Activated T-helper 17 cell treated with anti-CD3 and anti-CD28 coated beads, Interleukin-2, amount 50 U/mL, for 72 hours (primary cell): ENCODE measurements around the gene TGOLN2. TPM values are rescaled to one million over a fixed set of nuclear protein-coding genes. Genes with fewer than 3 reads are reported as not detected.
"Not testable (repeated sequence)": the region's sequence is repeated elsewhere in the genome, so short reads cannot be mapped to it uniquely, and the experiment has no call there.

Experiments used
- ATAC-seq: fragments of 150-1000 bp; cut with Tn5 transposase; replicated peaks from 2 replicates; pipeline ENCODE4 v1.10.0; 2021; ENCODE audit warnings: mild to moderate bottlenecking, moderate library complexity
- H3K27ac Mint-ChIP-seq: one replicate; pipeline ENCODE4 v1.8.0; 2022; ENCODE audit warnings: mixed read lengths
- H3K27me3 Mint-ChIP-seq: one replicate; pipeline ENCODE4 v1.8.0; 2022; ENCODE audit warnings: mixed read lengths
- H3K36me3 Mint-ChIP-seq: one replicate; pipeline ENCODE4 v1.8.0; 2022; ENCODE audit warnings: low read depth, mild to moderate bottlenecking, mixed read lengths
- H3K4me1 Mint-ChIP-seq: one replicate; pipeline ENCODE4 v1.8.0; 2022; ENCODE audit warnings: mixed read lengths
- H3K4me3 Mint-ChIP-seq: one replicate; pipeline ENCODE4 v1.8.0; 2022; ENCODE audit warnings: mild to moderate bottlenecking, mixed read lengths
- H3K9me3 Mint-ChIP-seq: one replicate; pipeline ENCODE4 v1.8.0; 2022; ENCODE audit warnings: mixed read lengths
- total RNA-seq, 2 donors: library from RNA; stranded (reverse); gene quantifications; one replicate each; pipeline ENCODE4 v1.2.3, GENCODE V29; 2022

Gene TGOLN2
- total RNA-seq, 2 donors from 2014 or later, result 109 to 139 TPM

DNA sequence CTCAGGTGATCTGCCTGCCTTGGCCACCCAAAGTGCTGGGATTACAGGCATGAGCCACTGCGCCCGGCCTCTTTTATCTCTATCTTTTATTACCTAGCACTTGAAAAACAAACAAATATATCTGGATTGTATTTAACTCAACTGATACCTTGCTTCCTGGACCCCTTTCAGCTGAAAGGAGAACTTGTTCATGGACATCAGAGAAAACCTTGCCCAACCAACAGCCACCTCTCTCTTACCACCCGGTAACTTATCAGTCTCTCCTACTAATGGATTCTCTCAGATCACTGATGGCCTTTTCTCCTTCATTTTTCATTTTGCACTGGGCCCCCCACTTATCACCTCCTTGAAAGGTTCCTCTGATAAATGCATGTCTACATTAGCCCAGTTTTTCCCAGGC lies 19.8 kb upstream of the TGOLN2 start:
- no peaks in the 10 kb centered on the region for H3K9me3 Mint-ChIP-seq
- peaks cover 80% of the 10 kb centered on the region for H3K36me3 Mint-ChIP-seq
- H3K27ac Mint-ChIP-seq, result no peak overlapping the region
- no peaks in the 10 kb centered on the region for H3K4me1 Mint-ChIP-seq
- ATAC-seq, result no peak
- no peaks in the 10 kb centered on the region for H3K27me3 Mint-ChIP-seq
- H3K4me3 Mint-ChIP-seq, result no peak overlapping the region

DNA sequence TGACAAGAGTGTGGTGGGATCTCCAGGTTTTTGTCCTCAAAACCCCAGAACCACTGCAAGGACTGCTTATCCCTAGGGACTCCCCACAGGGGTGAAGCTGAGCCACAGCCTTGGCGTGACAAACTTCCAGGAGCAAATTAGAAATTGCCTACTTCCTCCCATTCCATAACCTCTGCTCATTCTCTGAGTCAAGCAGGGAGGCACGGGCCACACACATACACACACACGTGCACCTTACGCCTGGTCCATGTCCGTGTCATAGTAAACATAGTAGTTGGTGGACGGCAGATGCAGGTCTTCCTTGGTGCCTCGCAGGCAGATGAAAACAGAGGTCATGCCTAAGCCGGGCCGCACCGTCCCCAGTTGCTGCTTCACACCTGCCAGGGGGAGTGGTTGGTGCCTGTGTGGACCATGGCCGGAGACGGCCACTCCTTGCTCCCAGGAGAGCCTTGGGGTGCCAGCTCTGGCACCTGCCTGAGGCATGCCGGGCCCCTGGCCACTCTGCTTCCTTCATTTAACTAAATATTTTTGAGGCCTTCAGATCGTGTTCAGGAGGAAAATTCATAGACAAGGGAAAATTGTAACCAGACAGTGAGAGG lies 16.7 kb upstream of the TGOLN2 start:
- Mint-ChIP-seq H3K4me3 (no peak overlapping the region), H3K4me1 (no peaks in the 10 kb centered on the region), H3K36me3 (peaks cover 60% of the 10 kb centered on the region), H3K27me3 (no peaks in the 10 kb centered on the region), H3K27ac (no peak overlapping the region), H3K9me3 (no peaks in the 10 kb centered on the region)
- no peak for ATAC-seq

DNA sequence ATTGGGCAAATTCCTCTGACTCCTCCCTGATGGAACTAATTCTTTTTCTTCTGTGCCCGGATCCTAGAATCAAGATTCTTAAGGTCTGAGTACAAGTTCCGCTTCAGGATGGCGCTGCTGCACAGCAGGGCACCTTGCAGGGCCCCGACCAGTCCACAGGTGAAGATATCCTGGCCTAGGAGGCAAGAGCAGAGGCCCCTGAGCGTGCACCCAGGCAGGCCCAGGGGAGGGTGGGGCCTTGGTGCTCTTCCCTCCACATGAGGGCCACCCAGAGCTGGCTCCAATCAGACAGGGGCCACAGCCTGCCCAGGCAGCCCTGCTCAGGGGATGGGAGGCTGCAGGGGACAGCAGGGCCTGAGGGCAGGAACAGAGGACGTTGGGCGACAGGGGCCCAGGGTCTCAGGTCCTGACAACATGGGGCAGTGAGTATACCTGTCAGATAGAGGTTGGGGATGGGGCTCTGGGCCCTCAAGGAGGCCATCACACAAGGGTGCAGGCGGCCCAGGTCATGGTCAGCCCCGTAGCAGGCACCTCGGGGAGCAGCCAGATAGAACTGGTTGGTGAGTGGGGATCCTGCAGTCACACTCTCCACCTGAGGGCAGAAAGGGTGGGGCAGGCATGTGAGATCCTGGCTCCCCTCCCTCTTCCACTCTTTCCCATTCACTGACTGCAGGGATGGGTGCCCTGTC lies 15.6 kb upstream of the TGOLN2 start:
- peaks cover 49% of the 10 kb centered on the region for H3K36me3 Mint-ChIP-seq
- H3K4me1 Mint-ChIP-seq, ATAC-seq, H3K9me3 Mint-ChIP-seq, H3K4me3 Mint-ChIP-seq, H3K27ac Mint-ChIP-seq, H3K27me3 Mint-ChIP-seq: not testable (repeated sequence)

DNA sequence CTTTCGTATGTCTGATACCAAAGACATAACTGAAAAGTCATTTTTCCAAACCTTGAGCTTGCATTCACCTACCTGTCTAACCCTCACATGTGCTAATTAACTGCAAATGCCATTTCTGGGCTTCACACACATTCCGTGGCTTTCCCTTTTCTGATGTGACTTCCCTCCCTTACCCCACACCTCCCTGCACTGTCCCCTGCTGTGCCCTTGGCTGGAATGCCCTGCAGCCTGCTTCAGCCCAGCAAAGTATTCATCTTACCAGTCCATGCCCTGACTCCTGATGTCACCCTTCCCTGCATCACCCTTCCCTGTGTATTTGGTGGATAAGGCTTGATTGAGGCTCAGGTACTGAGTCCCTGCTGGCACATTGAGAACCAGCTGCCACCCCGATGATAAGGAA lies 14.4 kb upstream of the TGOLN2 start:
- peaks cover 37% of the 10 kb centered on the region for H3K36me3 Mint-ChIP-seq
- no peaks in the 10 kb centered on the region for H3K27me3 Mint-ChIP-seq
- H3K9me3 Mint-ChIP-seq, result no peaks in the 10 kb centered on the region
- no peak overlapping the region for H3K27ac Mint-ChIP-seq
- no peaks in the 10 kb centered on the region for H3K4me1 Mint-ChIP-seq
- no peak for ATAC-seq
- no peak overlapping the region for H3K4me3 Mint-ChIP-seq

DNA sequence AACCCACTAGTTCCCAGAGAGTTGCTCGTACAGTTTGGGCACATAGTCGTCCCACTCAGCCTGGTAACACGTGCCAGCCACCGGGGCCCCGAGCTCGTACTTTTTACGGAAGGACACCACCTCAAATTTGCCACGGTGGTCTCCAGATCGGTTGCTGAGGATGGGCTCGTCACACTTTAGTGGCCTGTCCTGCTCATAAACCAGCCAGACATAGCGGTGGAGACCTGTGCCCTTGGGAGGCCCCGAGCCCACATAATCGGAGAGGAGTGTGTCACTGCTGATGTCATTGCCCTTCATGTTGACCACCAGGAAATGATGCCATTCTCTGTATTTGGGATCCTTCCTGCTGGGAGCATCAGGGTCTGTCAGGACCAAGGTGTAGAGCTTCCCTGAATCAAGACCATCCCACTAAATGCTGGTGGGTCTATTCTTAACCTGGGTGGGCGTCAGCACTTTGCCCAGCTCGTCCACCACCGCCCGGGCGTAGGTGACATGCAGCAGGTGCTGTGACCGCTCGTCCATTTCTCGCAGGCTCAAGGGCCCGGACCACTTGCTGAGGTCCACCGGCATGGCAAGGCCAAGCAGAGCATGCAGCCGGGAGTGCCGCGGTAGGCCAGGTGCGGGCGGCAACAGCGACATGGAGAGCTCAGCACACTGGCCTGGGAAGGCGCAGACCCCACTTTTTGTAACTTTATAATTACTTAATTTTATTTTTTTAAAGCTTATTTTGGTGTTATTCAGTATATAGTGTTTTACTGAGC lies 13.7 kb upstream of the TGOLN2 start:
- Mint-ChIP-seq H3K9me3 (no peaks in the 10 kb centered on the region), H3K27me3 (no peaks in the 10 kb centered on the region), H3K36me3 (peaks cover 30% of the 10 kb centered on the region), H3K4me3 (no peak overlapping the region), H3K27ac (no peak overlapping the region), H3K4me1 (no peaks in the 10 kb centered on the region)
- ATAC-seq, result no peak

DNA sequence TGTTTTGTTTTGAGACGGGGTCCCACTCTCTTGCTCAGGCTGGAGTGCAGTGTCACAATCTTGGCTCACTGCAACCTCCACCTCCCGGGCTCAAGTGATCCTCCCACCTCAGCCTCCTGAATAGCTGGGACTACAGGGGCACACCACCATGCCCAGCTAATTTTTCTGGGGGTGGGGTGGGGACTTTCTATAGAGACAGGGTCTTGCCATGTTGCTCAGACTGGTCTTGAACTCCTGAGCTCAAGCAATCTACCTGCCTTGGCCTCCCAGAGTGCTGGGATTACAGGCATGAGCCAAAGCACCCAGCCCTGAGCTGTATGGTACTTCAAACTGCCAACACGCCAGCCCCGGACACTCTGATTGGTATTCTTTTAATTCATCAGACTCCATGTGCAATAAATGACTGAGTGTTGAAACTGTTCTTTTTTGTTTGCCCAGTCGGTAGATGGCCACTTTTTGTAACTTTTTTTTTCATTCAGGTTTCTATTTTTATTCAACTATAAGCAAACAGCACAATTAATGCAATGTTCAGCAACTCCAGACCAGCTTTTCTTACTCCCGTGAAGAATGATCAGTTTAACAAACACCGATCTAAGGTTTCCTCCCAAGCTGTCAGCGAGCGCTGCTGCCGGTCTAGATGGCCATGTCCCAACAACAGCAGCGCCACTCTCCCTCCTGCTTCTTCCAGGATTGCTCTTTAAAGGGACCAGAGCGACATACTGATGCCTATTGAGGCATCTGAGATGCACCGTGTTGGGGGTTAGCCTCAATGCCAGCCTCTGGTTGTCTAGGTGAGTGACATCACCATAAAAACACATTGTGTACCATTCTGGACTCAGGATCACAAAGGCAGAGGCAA lies 12.5 kb upstream of the TGOLN2 start:
- Mint-ChIP-seq H3K27me3 (no peaks in the 10 kb centered on the region), H3K27ac (no peak overlapping the region), H3K9me3 (no peaks in the 10 kb centered on the region), H3K4me3 (no peak overlapping the region), H3K4me1 (no peaks in the 10 kb centered on the region), H3K36me3 (peaks cover 23% of the 10 kb centered on the region)
- no peak for ATAC-seq

DNA sequence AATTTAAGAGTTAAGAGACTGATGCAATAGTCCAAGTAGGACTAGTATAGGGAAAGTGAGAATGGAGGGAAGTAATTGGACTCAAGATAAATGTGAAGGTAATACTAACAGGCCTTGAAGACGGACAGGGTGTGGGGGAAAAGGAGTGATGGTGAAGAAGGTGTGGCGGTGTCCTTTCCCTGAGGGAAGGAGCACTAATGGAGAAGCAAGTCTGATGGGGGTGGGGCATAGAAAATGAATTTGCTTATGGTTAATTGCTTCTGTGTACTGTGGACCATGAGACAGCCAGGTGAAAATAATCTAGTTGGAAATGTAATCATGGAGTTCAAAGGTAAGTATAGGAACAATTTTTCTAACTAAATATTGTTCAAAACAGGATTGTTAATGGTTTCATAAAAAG lies 7.1 kb upstream of the TGOLN2 start:
- no peaks in the 10 kb centered on the region for H3K9me3 Mint-ChIP-seq
- no peak for ATAC-seq
- no peak overlapping the region for H3K4me3 Mint-ChIP-seq
- H3K27ac Mint-ChIP-seq, result no peak overlapping the region
- peaks cover 4% of the 10 kb centered on the region for H3K4me1 Mint-ChIP-seq
- H3K36me3 Mint-ChIP-seq, result no peaks in the 10 kb centered on the region
- H3K27me3 Mint-ChIP-seq, result no peaks in the 10 kb centered on the region

DNA sequence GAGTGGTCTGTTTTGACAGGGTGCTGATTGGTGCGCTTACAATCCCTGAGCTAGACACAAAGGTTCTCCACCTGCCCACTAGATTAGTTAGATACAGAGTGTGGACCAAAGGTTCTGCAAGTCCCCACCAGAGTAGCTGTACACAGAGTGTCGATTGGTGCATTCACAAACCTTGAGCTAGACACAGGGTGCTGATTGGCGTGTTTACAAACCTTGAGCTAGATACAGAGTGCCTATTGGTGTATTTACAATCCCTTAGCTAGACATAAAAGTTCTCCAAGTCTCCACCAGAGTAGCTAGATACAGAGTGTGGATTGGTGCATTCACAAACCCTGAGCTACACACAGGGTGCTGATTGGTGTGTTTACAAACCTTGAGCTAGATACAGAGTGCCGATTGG lies 6.1 kb upstream of the TGOLN2 start:
- H3K4me3 Mint-ChIP-seq, H3K27me3 Mint-ChIP-seq, ATAC-seq, H3K9me3 Mint-ChIP-seq, H3K27ac Mint-ChIP-seq, H3K36me3 Mint-ChIP-seq, H3K4me1 Mint-ChIP-seq: not testable (repeated sequence)

DNA sequence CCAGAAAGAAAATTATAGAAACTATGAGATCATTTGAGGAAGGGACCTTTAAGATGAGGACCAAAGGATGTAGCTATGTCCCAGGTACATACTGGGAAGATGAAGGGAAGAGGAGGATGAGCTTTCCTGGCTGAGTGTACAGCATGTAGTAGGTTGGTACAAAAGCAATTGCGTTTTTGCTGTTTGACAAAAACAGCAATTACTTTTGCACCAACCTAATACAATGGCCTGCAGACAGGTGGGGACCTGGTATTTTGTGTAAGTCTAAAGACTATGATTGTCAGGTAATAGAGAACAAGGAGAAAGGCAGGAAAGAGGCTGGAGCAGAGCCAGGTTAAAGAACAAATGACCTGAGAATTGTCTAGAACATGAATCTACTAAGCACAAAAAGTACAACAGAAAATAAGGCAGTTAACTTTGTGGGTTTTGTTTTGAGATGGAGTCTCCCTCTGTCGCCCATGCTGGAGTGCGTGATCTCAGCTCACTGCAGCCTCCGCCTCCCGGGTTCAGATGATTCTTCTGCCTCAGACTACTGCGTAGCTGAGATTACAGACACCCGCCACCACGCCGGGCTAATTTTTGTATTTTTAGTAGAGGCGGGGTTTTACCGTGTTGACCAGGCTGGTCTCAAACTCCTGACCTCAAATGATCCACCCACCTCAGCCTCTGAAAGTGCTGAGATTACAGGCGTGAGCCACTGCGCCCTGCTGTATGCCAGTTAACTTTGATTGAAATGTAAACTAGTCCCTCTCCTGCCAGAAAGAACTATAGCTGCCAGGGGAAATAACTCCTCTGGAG lies 3.2 kb upstream of the TGOLN2 start:
- Mint-ChIP-seq H3K9me3 (no peaks in the 10 kb centered on the region), H3K27me3 (no peaks in the 10 kb centered on the region), H3K4me1 (peaks cover 10% of the 10 kb centered on the region), H3K36me3 (peaks cover 29% of the 10 kb centered on the region), H3K27ac (peak overlapping the region; percentile 32), H3K4me3 (peak overlapping the region; percentile 38)
- peak; percentile 32 for ATAC-seq

DNA sequence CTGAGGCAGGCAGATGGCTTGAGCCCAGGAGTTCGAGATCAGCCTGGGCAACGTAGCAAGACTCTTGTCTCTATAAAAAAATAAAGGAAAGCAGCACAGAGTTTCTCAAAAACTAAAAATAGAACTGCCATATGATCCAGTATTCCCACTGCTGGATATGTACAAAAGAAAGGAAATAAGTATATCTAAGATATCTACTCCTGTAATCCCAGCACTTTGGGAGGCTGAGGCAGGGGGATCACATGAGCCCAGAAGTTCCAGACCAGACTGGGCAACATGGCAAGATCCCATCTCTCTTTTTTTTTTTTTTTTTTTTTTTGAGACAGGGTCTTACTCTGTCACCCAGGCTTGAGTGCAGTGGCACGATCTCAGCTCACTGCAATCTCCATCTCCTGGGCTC lies 1.9 kb upstream of the TGOLN2 start:
- ATAC-seq, H3K27me3 Mint-ChIP-seq, H3K9me3 Mint-ChIP-seq: not testable (repeated sequence)
- Mint-ChIP-seq H3K27ac (peak overlapping the region; percentile 99), H3K4me3 (peak overlapping the region; percentile 97), H3K4me1 (peaks cover 17% of the 10 kb centered on the region), H3K36me3 (peaks cover 43% of the 10 kb centered on the region)

DNA sequence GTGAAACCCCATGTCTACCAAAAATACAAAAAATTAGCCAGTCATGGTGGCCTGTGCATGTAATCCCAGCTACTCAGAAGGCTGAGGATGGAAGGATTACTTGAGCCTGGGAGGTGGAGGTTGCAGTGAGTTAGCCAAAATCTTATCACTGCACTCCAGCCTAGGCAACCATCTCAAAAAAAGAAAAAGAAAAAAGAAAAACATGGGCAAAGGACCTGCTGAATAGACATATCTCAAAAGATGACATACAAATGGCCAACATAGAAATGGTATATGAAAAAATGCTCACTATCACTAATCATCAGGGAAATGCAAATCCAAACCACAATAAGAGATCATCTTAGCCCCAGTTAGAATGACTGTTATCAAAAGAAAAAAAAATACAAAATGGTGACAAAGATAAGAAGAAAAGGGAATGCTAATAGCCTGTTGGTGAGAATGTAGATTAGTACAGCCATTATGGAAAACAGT lies 1.4 kb upstream of the TGOLN2 start:
- H3K4me3 Mint-ChIP-seq, result peak overlapping the region; percentile 97
- peaks cover 47% of the 10 kb centered on the region for H3K36me3 Mint-ChIP-seq
- H3K9me3 Mint-ChIP-seq, result no peaks in the 10 kb centered on the region
- peak overlapping the region; percentile 99 for H3K27ac Mint-ChIP-seq
- no peaks in the 10 kb centered on the region for H3K27me3 Mint-ChIP-seq
- ATAC-seq, result no peak
- H3K4me1 Mint-ChIP-seq, result peaks cover 18% of the 10 kb centered on the region

DNA sequence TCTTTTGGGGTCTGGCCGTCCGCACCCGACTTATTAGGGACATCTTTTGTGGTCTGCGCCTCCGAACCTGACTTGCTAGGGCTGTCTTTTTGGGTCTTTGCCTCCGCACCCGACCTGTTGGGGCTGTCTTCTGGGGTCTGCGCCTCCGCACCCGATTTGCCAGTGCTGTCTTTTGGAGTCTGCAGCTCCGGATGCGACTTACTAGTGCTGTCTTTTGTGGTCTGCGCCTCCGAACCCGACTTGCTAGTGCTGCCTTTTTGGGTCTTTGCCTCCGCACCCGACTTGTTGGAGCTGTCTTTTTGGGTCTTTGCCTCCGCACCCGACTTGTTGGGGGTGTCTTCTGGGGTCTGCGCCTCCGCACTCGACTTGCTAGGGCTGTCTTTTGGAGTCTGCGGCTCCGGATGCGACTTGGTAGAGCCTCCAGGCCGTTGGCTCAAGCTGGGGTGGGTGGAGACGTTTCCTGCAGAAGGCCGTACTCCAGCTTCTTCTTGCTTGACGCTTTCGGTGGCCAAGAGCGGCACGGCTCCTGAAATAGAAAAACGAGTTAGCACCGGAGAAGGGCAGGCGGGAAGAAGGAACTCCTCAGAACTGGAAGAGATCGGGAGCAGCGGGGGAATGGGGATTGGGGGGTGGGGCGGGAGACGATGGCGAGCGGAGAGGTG lies 498 bp downstream of the TGOLN2 start:
- peak overlapping the region; percentile 99 for H3K27ac Mint-ChIP-seq
- ATAC-seq, result peak; percentile 37
- no peaks in the 10 kb centered on the region for H3K9me3 Mint-ChIP-seq
- no peaks in the 10 kb centered on the region for H3K27me3 Mint-ChIP-seq
- peak overlapping the region; percentile 97 for H3K4me3 Mint-ChIP-seq
- H3K36me3 Mint-ChIP-seq, result peaks cover 67% of the 10 kb centered on the region
- H3K4me1 Mint-ChIP-seq, result peaks cover 31% of the 10 kb centered on the region

DNA sequence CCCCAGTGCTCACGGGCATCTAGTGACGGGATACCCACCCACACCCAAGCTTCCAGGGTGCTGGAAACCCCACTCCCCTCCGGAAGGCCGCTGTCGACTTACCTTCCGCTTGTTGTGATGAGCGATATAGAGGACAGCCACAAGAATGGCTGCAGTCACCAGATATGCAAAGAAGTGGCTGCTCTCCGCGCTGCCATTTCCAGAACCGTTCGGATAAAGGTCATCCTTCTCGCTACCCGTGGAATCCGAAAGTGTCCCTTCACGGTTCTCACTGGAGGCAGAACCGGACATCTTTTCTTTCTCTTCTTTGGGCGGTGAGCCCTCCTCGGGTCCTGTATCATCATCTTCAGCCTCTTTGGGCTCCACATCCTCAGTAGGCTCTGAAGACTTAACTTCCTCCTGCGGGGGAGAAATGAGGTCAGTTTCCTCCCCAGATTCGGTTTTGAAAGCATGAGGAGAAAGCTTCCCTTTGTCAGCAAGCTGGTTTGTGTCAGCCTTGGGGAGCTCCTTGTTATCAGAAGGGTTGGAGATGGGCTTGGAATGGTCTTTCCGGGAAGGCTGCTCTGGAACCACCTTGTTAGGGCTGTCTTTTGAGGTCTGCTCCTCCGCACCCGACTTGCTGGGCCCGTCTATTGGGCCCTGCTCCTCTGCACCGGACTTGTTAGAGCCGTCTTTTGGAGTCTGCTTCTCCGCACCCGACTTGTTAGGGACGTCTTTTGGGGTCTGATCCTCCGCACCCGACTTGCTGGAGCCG lies 1.2 kb downstream of the TGOLN2 start:
- ATAC-seq, result peak; percentile 45
- Mint-ChIP-seq H3K4me3 (peak overlapping the region; percentile 97), H3K27ac (peak overlapping the region; percentile 99), H3K9me3 (no peaks in the 10 kb centered on the region), H3K4me1 (peaks cover 38% of the 10 kb centered on the region), H3K36me3 (peaks cover 74% of the 10 kb centered on the region), H3K27me3 (no peaks in the 10 kb centered on the region)
